ENCODE data around the gene HS6ST2. TPM values are rescaled to one million over a fixed set of nuclear protein-coding genes. Genes with fewer than 3 reads are reported as not detected.

Gene HS6ST2
- total RNA-seq, 2 donors from 2014 or later, result 0.32 to 0.43 TPM

- intact Hi-C loops (cut with DNase I), result no loop called here
- no peak for DNase-seq (ENCODE audit: low spot score)
Observed at GRCh38 chrX:132860200-132860599, 98.2 kb downstream of the HS6ST2 start.

GRCh38 chrX:132858018-132858417, 100.4 kb downstream of the HS6ST2 start:
- intact Hi-C loops (cut with DNase I), result no loop called here

GRCh38 chrX:132855780-132856341, 102.6 kb downstream of the HS6ST2 start:
- intact Hi-C loops (cut with DNase I), result no loop called here
- DNase-seq (ENCODE audit: low spot score), result no peak

More at GRCh38 chrX:132858018-132858417, 100.4 kb downstream of the HS6ST2 start:
- no peak for DNase-seq (ENCODE audit: low spot score)

- intact Hi-C loops (cut with DNase I), result no loop called here
- no peak for DNase-seq (ENCODE audit: low spot score)
Observed at GRCh38 chrX:132853040-132853439, 105.4 kb downstream of the HS6ST2 start.

- intact Hi-C loops (cut with DNase I), result no loop called here
- no peak for DNase-seq (ENCODE audit: low spot score)
Observed at GRCh38 chrX:132848296-132848970, 110.0 kb downstream of the HS6ST2 start.

DNA sequence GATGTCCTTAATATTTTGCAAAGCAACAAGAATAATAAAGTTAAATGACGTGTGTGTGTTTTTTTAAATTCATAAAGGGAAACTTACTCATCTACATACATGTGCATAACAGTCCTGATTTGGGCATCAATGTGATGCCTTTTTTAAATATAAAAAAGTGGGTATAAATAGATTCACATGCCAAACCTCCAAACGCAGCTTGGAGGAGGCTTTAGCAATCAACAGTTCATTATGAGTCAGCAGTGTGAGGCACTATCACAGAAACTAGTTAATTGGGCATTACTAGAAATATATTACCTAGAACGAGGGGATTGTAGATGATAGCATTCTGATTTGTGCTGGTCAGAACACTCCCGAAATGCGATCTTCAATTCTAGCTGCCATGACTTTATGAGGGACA, 115.1 kb downstream of the HS6ST2 start:
- no peak for DNase-seq (ENCODE audit: low spot score)
- intact Hi-C loops (cut with DNase I), result no loop called here

DNA sequence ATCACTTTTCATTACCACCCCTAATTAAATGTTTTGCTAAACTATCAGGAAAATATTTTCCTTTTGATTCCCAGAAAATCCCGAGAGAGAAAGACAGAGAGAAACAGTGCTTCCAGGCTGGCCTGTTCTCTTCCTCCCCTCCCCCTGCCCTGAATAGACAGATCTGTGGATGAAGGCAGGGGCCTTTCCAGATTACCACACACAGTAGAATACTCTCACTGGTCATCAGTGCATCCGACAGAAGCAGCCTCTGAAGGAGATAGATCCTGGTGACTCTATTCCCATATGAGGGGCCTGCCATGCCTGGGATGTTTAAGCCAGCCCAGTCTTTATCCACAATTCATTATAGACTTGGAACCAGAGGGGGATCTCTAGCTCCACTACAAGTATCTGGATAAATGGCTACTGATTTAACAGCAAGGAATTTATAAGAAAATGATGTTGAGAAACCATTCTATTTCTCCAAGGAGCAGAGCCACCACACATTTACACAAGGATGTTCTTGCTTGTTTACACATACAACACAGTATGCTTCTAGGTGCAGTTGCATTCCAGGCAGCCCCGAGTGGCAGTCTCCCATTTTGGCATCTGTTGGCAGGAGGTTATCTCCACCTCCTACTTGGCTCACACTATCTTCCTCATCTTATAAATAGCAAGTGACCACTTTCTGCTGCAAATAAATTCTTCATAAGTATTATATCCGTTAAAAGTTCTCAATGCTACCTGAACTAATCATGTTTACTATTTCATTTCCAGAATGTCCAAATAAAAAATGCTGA, 115.8 kb downstream of the HS6ST2 start:
- intact Hi-C loops (cut with DNase I), result no loop called here
- no peak for DNase-seq (ENCODE audit: low spot score)

DNA sequence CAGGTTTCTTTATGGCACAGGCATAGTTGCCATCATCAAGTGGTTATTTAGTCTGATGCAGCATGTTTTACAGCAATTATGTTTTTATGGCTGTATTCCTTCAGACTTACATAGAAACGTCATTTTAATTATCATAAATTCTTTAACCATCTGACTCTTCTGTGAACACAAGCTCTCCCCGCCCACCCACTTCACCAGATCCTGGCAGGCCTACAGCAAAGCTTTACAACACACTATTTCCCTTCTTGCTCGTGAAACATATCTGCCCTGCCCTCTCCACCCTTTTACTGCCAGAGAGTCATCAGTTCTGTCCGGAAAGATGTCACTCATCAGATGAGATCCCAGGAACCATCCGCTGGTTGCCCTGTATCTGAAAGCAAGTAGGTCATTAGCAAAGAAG, 120.5 kb downstream of the HS6ST2 start:
- no peak for DNase-seq (ENCODE audit: low spot score)

GRCh38 chrX:132837126-132837525, 121.3 kb downstream of the HS6ST2 start:
- DNase-seq (ENCODE audit: low spot score), result no peak
- intact Hi-C loops (cut with DNase I), result no loop called here

More for the DNA sequence above, 120.5 kb downstream of the HS6ST2 start:
- intact Hi-C loops (cut with DNase I), result no loop called here

DNA sequence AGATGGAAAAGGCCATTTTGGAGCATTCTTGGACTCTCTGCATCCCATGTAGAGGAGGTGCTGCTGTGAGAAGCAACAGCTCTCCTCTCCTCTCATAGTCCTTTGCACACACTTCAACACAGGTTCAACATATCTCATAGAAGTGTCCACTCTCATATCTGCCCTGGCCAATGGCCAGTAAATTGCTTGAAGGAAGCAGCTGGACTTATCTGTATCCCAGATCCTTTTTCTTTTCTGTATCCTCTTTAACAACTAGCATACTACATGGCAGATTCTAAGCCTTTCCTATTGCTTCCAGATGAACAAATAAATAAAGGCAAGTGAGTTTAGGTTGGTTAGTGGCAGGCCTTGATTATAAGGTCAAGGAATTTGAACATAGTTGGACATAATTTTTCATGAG, 122.0 kb downstream of the HS6ST2 start:
- intact Hi-C loops (cut with DNase I), result no loop called here
- no peak for DNase-seq (ENCODE audit: low spot score)

DNA sequence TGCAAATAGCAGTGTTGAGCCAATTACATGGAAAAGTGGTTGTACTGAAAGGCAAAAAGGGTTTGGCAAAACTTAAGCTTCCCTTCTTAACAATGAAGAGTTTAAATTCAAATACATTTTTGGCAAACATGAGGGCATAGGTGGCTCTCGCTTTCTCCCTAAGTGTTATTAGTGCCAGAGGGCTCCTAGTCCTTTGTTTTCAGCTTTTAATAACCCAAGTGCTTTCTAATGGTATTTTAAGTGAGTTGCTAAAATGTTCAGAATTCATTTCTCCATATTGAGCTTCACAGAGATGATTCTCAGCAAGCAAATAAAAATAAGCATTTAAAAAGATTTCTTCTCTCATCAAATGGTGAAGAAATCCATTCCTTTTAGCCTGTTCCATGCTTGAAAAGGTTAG, 123.7 kb downstream of the HS6ST2 start:
- DNase-seq (ENCODE audit: low spot score), result no peak
- intact Hi-C loops (cut with DNase I), result no loop called here

GRCh38 chrX:132834109-132834508, 124.3 kb downstream of the HS6ST2 start:
- intact Hi-C loops (cut with DNase I), result no loop called here
- no peak for DNase-seq (ENCODE audit: low spot score)

DNA sequence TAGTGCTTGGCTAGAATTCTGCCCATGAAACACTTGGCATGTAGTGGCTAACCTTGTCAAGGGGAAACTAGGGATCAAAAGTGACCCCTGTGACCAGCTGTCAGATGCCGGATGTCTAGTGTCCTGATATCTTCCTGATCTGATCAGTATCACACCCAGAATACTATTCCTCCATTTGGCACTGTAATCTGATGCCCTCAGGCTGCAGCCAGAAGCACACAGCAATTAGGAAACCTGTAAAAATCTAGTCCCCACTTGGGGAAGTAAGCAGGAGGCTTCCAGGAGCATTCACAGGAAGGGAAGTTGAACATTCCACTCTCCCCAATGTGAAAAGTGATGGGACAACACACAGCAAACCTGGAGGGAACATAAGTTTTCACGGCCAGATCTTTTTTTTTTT, 125.1 kb downstream of the HS6ST2 start:
- no peak for DNase-seq (ENCODE audit: low spot score)
- intact Hi-C loops (cut with DNase I), result no loop called here

- intact Hi-C loops (cut with DNase I), result no loop called here
- DNase-seq (ENCODE audit: low spot score), result no peak
Observed at GRCh38 chrX:132831336-132831973, 127.0 kb downstream of the HS6ST2 start.

- intact Hi-C loops (cut with DNase I), result no loop called here
- DNase-seq (ENCODE audit: low spot score), result no peak
Observed at GRCh38 chrX:132822634-132823012, 135.8 kb downstream of the HS6ST2 start.

DNA sequence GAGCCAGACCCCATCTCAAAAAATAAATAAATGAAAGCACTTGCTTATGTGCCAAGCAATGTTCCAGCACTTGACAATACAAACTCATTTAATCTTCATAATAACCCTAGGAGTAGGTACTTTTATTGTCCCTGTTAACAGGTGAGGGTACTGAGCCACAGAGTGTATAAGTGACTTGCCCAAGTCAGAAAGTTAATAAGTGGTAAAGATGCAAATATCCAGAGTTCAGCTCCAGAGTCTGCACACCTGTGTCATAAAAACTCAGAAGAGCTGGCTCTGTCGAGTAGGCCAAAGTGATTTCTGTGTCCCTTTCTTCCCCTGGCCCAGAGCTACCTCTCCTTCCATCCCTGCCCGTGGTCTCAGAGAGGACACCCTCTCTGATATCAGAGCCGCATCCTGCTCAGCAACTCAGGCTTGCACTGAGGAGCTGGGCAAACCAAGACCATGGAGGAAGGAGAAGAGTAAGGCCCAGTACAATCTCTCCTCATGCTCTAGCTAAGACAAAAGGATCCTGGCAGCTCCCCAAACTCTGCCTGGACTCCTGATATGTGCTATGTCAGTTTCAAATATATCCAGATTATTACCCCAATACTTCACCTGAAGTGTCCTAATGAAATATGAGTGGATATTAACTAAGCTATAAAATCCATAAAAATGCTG, 136.3 kb downstream of the HS6ST2 start:
- intact Hi-C loops (cut with DNase I), result no loop called here
- no peak for DNase-seq (ENCODE audit: low spot score)

DNA sequence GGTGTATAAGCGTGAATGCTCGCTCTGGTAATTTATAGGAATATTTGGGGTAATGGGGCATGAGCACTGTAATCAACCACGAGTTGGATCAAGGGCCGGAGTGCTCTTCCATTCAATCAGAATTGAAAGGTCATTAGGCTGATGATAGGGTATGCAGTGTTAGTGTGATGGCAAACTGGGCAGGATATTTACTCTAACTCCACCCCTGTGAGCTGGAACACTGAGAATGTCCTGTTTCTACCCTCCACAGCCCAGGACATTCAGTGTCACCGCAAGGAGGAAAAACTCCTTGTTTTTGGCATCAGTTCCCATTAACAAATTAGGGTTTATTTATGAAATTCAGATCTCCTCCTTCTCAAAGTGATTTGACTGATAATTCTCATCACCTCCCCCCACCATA, 137.8 kb downstream of the HS6ST2 start:
- intact Hi-C loops (cut with DNase I), result no loop called here
- no peak for DNase-seq (ENCODE audit: low spot score)

DNA sequence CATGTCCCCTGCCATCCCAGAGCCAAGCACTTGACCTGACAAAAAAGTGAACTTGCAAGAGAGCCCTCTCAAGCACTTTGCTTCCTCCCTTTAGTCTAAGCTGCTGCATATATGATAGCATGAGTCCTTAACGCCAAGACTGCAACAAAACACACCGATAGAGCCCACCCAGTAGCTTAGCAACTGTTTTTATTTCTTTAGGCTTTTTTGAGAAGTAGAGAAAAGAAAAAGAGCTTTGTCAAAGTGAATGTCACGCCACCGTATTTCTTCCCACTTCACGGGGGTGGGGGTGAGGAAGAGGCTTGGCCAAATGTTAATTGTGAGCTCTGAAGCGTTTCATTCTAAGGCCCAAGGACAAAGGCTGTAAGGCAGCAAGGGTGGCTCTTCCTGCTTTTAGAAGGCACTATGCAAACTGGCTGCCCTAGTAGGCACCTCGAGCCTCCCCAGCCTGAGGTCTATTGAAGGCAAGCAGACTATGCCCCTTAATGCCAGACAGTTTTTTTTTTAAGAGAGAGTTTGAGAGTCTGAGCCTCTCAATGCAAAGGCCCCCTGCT, 138.6 kb downstream of the HS6ST2 start:
- intact Hi-C loops (cut with DNase I), result no loop called here
- DNase-seq (ENCODE audit: low spot score), result no peak

- intact Hi-C loops (cut with DNase I), result no loop called here
- DNase-seq (ENCODE audit: low spot score), result no peak
Observed at GRCh38 chrX:132818638-132819037, 139.8 kb downstream of the HS6ST2 start.

Data from posterior vena cava (tissue), 2 donors.